HG03378 (cell line): Measurements from ENCODE around the gene S1PR2.
"Not testable (repeated sequence)": the region's sequence is repeated elsewhere in the genome, so short reads cannot be mapped to it uniquely, and the experiment has no call there.

ENCODE experiments used
- ATAC-seq: cut with Tn5 transposase; IDR thresholded peaks from one replicate; pipeline ENCODE4 v1.9.1; 2021; ENCODE audit warnings: mild to moderate bottlenecking, moderate library complexity; ENCODE audit not compliant: unreplicated experiment

S1PR2 gene

GRCh38 chr19:10226376-10227025, 4.6 kb downstream of the S1PR2 start:
- no peak for ATAC-seq

- ATAC-seq = no peak
These were observed 5.1 kb downstream of the S1PR2 start for GRCh38 chr19:10226021-10226375.

- ATAC-seq = no peak
These were observed 6.8 kb downstream of the S1PR2 start for GRCh38 chr19:10224337-10224736.

GRCh38 chr19:10223488-10224213, 7.5 kb downstream of the S1PR2 start:
- ATAC-seq = no peak

- no peak for ATAC-seq
These were observed 8.8 kb downstream of the S1PR2 start for GRCh38 chr19:10222201-10222890.

GRCh38 chr19:10220695-10221094, 10.4 kb downstream of the S1PR2 start:
- ATAC-seq = no peak

GRCh38 chr19:10219678-10220077, 11.5 kb downstream of the S1PR2 start:
- peak; percentile 54 for ATAC-seq

- ATAC-seq = no peak
These were observed 14.0 kb downstream of the S1PR2 start for GRCh38 chr19:10217085-10217484.

GRCh38 chr19:10214784-10215183, 16.3 kb downstream of the S1PR2 start:
- ATAC-seq = no peak

GRCh38 chr19:10211691-10212090, 19.4 kb downstream of the S1PR2 start:
- ATAC-seq = no peak

GRCh38 chr19:10211061-10211460, 20.1 kb downstream of the S1PR2 start:
- ATAC-seq = no peak

GRCh38 chr19:10209315-10209714, 21.8 kb downstream of the S1PR2 start:
- ATAC-seq = no peak

- ATAC-seq = no peak
These were observed 24.1 kb downstream of the S1PR2 start for GRCh38 chr19:10207026-10207425.

GRCh38 chr19:10206226-10206885, 24.8 kb downstream of the S1PR2 start:
- ATAC-seq = no peak

GRCh38 chr19:10205636-10206035, 25.5 kb downstream of the S1PR2 start:
- ATAC-seq = no peak

GRCh38 chr19:10203686-10204085, 27.4 kb downstream of the S1PR2 start:
- no peak for ATAC-seq

- no peak for ATAC-seq
These were observed 30.0 kb downstream of the S1PR2 start for GRCh38 chr19:10201176-10201575.

GRCh38 chr19:10200101-10200500, 31.0 kb downstream of the S1PR2 start:
- not testable (repeated sequence) for ATAC-seq

- ATAC-seq = not testable (repeated sequence)
These were observed 32.1 kb downstream of the S1PR2 start for GRCh38 chr19:10198889-10199644.

GRCh38 chr19:10195199-10195519, 36.0 kb downstream of the S1PR2 start:
- ATAC-seq = no peak
